ENCODE results near the gene MCOLN2.

The MCOLN2 gene

GRCh38 chr1:84985365-84985764 lies 11.5 kb downstream of the MCOLN2 start:
- DNase-seq (ENCODE audit: low read depth) = no peak

GRCh38 chr1:84982395-84982794 lies 14.5 kb downstream of the MCOLN2 start:
- DNase-seq (ENCODE audit: low read depth) = no peak

GRCh38 chr1:84975035-84975434 lies 21.9 kb downstream of the MCOLN2 start:
- DNase-seq (ENCODE audit: low read depth) = no peak

GRCh38 chr1:84973498-84974334 lies 23.2 kb downstream of the MCOLN2 start:
- DNase-seq (ENCODE audit: low read depth) = no peak

GRCh38 chr1:84972377-84972987 lies 24.4 kb downstream of the MCOLN2 start:
- DNase-seq (ENCODE audit: low read depth) = no peak

- no peak for DNase-seq (ENCODE audit: low read depth)
Measured at GRCh38 chr1:84971957-84972356, 25.0 kb downstream of the MCOLN2 start.

GRCh38 chr1:84969489-84970250 lies 27.2 kb downstream of the MCOLN2 start:
- DNase-seq (ENCODE audit: low read depth) = peak; percentile 21

GRCh38 chr1:84968865-84969264 lies 28.0 kb downstream of the MCOLN2 start:
- no peak for DNase-seq (ENCODE audit: low read depth)

GRCh38 chr1:84968101-84968500 lies 28.8 kb downstream of the MCOLN2 start:
- DNase-seq (ENCODE audit: low read depth) = no peak

- no peak for DNase-seq (ENCODE audit: low read depth)
Measured at GRCh38 chr1:84967666-84968065, 29.2 kb downstream of the MCOLN2 start.

- no peak for DNase-seq (ENCODE audit: low read depth)
Measured at GRCh38 chr1:84963021-84963420, 33.9 kb downstream of the MCOLN2 start.

GRCh38 chr1:84961316-84961715 lies 35.6 kb downstream of the MCOLN2 start:
- DNase-seq (ENCODE audit: low read depth) = no peak

GRCh38 chr1:84960371-84960770 lies 36.5 kb downstream of the MCOLN2 start:
- no peak for DNase-seq (ENCODE audit: low read depth)

- DNase-seq (ENCODE audit: low read depth) = no peak
Measured at GRCh38 chr1:84959294-84959693, 37.6 kb downstream of the MCOLN2 start.

- no peak for DNase-seq (ENCODE audit: low read depth)
Measured at GRCh38 chr1:84957966-84958365, 38.9 kb downstream of the MCOLN2 start.

GRCh38 chr1:84956655-84957054 lies 40.3 kb downstream of the MCOLN2 start:
- no peak for DNase-seq (ENCODE audit: low read depth)

- DNase-seq (ENCODE audit: low read depth) = no peak
Measured at GRCh38 chr1:84956097-84956496, 40.8 kb downstream of the MCOLN2 start.

GRCh38 chr1:84949664-84950063 lies 47.2 kb downstream of the MCOLN2 start:
- DNase-seq (ENCODE audit: low read depth) = no peak

GRCh38 chr1:84947536-84948410 lies 49.1 kb downstream of the MCOLN2 start:
- DNase-seq (ENCODE audit: low read depth) = no peak

GRCh38 chr1:84946631-84947030 lies 50.3 kb downstream of the MCOLN2 start:
- no peak for DNase-seq (ENCODE audit: low read depth)

- DNase-seq (ENCODE audit: low read depth) = peak; percentile 41
Measured at GRCh38 chr1:84944767-84945486, 52.0 kb downstream of the MCOLN2 start.
